A549 treated with AZD9567 at 1 μM for 4 hours (cell line): Measurements from ENCODE around the gene VEGFC. TPM values are rescaled to one million over a fixed set of nuclear protein-coding genes. Genes with fewer than 3 reads are reported as not detected.

Experiments
- total RNA-seq: library from RNA; stranded (reverse); fragments of 200-300 nt; extraction: Qiagen RNA extraction; gene quantifications from 5 replicates; pipeline ENCODE4 v1.2.3, GENCODE V29; 2022; ENCODE audit not compliant: insufficient read depth

Gene VEGFC, protein sequence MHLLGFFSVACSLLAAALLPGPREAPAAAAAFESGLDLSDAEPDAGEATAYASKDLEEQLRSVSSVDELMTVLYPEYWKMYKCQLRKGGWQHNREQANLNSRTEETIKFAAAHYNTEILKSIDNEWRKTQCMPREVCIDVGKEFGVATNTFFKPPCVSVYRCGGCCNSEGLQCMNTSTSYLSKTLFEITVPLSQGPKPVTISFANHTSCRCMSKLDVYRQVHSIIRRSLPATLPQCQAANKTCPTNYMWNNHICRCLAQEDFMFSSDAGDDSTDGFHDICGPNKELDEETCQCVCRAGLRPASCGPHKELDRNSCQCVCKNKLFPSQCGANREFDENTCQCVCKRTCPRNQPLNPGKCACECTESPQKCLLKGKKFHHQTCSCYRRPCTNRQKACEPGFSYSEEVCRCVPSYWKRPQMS
- total RNA-seq = 7.7 to 11.0 TPM (median 8.0 TPM) in 5 replicates

DNA sequence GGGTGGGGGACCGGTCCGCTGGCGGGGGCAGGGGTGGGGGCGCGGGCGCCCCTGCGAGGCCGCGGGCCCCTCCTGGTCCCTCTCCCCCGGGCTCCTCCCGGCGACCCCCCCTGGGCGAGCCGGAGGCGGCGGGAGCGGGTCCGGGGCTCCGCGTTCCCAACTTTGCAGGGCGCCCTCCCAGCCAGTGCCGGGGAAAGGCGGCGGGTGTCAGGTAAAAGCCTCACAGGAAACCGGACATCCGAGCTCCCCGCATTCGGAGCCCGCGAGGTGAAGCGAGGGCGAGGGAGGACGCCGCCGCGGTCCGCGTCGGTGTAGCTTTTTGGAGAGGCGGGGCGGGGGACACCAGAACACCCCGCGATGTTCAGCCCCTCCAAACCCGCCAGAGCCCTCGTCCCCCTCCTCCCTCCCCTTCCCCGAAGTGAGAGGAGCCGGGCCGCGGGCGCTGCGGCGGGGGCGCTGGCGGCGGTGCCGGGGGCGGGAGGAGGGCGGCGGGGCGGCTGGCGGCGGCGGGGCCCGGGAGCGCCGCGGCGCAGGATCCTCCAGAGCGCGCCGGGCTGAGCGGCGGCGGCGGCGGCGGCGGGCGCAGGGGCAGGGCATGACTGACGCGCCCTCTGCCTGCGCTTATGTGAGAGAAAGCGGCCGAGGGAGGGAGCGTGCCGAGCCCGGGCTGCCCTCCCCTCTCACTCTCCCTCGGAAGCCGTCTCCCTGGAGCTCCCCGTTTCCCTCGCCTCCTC is at the start of gene VEGFC:
Gene VEGFC (minus strand): TSS at position 597 of the 734 bp plus-strand sequence. CDS start 611 bp downstream, outside the sequence.

